Measurements from ENCODE around the gene CLNS1A. TPM values are rescaled to one million over a fixed set of nuclear protein-coding genes. Genes with fewer than 3 reads are reported as not detected.

CLNS1A gene, protein sequence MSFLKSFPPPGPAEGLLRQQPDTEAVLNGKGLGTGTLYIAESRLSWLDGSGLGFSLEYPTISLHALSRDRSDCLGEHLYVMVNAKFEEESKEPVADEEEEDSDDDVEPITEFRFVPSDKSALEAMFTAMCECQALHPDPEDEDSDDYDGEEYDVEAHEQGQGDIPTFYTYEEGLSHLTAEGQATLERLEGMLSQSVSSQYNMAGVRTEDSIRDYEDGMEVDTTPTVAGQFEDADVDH
- total RNA-seq: 10 to 100 TPM; 66.2 to 94.4 (median 81.3) TPM
- polyA plus RNA-seq: 100 to 1,000 TPM in 2 of 3 donors, 10 to 100 TPM in 1; 74.0 to 111 (median 107) TPM
- long read RNA-seq, donor 1, transcript CLNS1A-204 (7 exons, 2,993 nt): major isoform, 30 of 45 reads
- long read RNA-seq, donor 1, partial matches to known transcripts: 15 of 45 reads
- long read RNA-seq, donor 1, other reads (novel, unspliced or antisense): 0 of 45 reads
- long read RNA-seq, donor 2, transcript CLNS1A-204 (7 exons, 2,993 nt): major isoform, 19 of 40 reads
- long read RNA-seq, donor 2, partial matches to known transcripts: 20 of 40 reads
- long read RNA-seq, donor 2, other reads (novel, unspliced or antisense): 0 of 40 reads

DNA sequence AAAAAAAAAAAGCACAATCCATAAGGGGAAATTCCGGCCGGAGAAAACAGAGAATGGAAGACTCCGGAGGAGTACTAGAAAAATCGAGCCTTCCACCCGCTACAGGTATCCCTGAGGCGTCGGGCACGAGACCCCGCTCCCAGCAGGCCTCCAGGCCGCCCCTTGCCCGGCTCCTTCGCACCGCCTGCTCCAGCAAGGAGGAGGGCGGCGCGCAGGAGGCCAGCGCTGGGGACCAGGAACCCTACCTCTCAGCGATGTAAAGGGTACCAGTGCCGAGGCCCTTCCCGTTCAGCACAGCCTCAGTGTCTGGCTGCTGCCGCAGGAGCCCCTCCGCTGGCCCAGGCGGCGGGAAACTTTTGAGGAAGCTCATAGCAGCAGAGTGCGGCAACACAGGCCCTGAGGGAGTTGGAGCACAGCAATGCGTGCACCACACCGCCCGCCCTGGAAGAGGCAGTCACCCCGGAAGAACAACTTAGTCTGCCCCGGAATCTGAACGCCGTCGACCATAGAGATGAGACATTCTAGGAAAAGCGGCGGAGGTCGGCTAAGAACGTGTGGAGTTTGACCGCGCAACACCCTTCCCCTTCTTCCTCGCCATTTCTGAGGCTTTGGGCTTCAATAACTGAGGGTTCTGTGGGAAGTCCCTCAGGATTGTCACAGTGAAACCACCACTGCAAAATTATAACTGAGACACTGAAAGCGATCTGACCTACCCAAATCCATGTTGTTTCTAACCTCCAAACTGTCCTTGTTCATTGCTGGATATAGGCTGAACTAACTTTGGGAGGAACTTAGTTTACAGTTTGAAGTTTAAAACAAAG is at the start of gene CLNS1A:
TSS of gene CLNS1A (minus strand) at position 450 of the 821 bp plus-strand sequence. CDS start at position 370, 80 bp downstream.
- peak in 1 of 3 donors; percentile 60 for TF ChIP-seq POLR2A (IDR thresholded peaks at IDR 0.05)
- TF ChIP-seq, protein P1, sequence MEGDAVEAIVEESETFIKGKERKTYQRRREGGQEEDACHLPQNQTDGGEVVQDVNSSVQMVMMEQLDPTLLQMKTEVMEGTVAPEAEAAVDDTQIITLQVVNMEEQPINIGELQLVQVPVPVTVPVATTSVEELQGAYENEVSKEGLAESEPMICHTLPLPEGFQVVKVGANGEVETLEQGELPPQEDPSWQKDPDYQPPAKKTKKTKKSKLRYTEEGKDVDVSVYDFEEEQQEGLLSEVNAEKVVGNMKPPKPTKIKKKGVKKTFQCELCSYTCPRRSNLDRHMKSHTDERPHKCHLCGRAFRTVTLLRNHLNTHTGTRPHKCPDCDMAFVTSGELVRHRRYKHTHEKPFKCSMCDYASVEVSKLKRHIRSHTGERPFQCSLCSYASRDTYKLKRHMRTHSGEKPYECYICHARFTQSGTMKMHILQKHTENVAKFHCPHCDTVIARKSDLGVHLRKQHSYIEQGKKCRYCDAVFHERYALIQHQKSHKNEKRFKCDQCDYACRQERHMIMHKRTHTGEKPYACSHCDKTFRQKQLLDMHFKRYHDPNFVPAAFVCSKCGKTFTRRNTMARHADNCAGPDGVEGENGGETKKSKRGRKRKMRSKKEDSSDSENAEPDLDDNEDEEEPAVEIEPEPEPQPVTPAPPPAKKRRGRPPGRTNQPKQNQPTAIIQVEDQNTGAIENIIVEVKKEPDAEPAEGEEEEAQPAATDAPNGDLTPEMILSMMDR (IDR thresholded peaks at IDR 0.05 in 8 of 11, conservative IDR thresholded peaks at IDR 0.05 in 3 of 11): no peak
- TF ChIP-seq POLR2AphosphoS5 (IDR thresholded peaks at IDR 0.05): peak; percentile 90 to 95 (median 92)
- peak within 1 kb of the TSS; percentile 79 to 99 (median 94) for H3K4me3 ChIP-seq
- peak within 1 kb of the TSS; percentile 37 to 87 (median 83) for H3K27ac ChIP-seq
- peaks cover 13 to 57% (median 43%) of the 10 kb centered on the region in 6 donors for H3K4me1 ChIP-seq
- intact Hi-C loops (cut with DNase I; ENCODE audit: low total_unique reads): no loop called here
- 0 to 3% (median 0%) methylated on average over 28 to 41 of the region's 41 CpGs for WGBS, 5 donors
- DNase-seq: peak; percentile 94
- peaks cover 0 to 5% (median 0%) of the 10 kb centered on the region in 6 donors for H3K36me3 ChIP-seq
- no peaks in the 10 kb centered on the region for H3K27me3 ChIP-seq (replicated peaks in 1 of 7)
- peaks cover 0 to 15% (median 7%) of the 10 kb centered on the region in 8 donors for H3K9me3 ChIP-seq

DNA sequence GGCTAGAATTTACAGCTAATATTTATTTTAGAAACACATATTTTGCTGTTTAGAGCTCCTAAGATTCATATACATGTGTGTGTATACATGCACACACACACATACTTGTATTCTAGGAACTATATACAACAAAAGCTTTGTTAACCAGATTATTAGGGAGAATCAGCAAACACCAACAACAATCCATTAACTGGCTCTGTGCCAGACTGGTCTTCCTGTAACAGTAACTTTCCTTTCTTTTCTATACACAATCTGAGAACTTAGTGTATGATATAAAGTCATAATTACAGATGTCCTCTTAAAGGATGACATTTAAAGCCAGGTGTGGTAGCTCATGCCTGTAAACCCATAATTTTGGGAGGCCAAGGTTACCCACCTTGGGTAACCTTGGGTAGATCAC is 49.5 kb upstream of the CLNS1A start:
- Histone ChIP-seq H3K9me3 (no peaks in the 10 kb centered on the region), H3K27ac (no peak overlapping the region), H3K27me3 (replicated peaks in 1 of 7) (no peaks in the 10 kb centered on the region), H3K4me3 (no peak overlapping the region), H3K36me3 (peaks cover 0 to 100% (median 70%) of the 10 kb centered on the region in 6 donors), H3K4me1 (no peaks in the 10 kb centered on the region)
- DNase-seq: no peak
- intact Hi-C loops (cut with DNase I; ENCODE audit: low total_unique reads): no loop called here
- TF ChIP-seq POLR2AphosphoS5 (IDR thresholded peaks at IDR 0.05): no peak
- TF ChIP-seq, protein P1 (IDR thresholded peaks at IDR 0.05 in 8 of 11, conservative IDR thresholded peaks at IDR 0.05 in 3 of 11): no peak
- no peak for TF ChIP-seq POLR2A (IDR thresholded peaks at IDR 0.05)

DNA sequence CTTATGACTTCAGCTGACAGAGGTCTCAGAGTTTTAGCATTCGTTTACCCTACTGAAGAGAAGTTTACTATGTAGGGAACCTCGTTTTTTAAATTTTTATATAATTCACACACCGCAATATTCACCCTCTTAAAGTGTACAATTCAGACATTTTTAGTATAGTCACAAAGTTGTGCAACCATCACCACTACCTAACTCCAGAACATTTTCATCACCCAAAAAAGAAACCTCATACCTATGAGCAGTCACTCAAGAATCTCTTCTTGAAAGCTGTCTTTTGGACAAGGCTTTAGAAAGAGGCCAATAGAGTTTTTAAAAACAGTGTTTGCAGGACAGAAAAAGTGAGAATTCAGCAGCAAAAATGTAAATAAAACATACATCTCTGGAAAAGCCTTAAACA is 39.5 kb upstream of the CLNS1A start:
- H3K4me3 ChIP-seq: no peak overlapping the region
- H3K4me1 ChIP-seq: no peaks in the 10 kb centered on the region
- DNase-seq: no peak
- TF ChIP-seq, protein P1 (IDR thresholded peaks at IDR 0.05 in 8 of 11, conservative IDR thresholded peaks at IDR 0.05 in 3 of 11): no peak
- TF ChIP-seq POLR2AphosphoS5 (IDR thresholded peaks at IDR 0.05) (no peak), POLR2A (IDR thresholded peaks at IDR 0.05) (no peak)
- no peak overlapping the region for H3K27ac ChIP-seq
- WGBS, 5 donors: 95 to 98% (median 96%) methylated on average over 3 of the region's 3 CpGs
- peaks cover 3 to 100% (median 71%) of the 10 kb centered on the region in 6 donors for H3K36me3 ChIP-seq
- H3K27me3 ChIP-seq (replicated peaks in 1 of 7): no peaks in the 10 kb centered on the region
- intact Hi-C loops (cut with DNase I; ENCODE audit: low total_unique reads): no loop called here
- no peaks in the 10 kb centered on the region for H3K9me3 ChIP-seq

Data from spleen (tissue), 13 donors.